ENCODE measurements around the gene BAIAP2L2. TPM values are rescaled to one million over a fixed set of nuclear protein-coding genes. Genes with fewer than 3 reads are reported as not detected.
A peak's percentile ranks its signal among the peaks of the same experiment; 100 is the strongest.

BAIAP2L2 gene
- total RNA-seq, 1 experiment from 2014 or later = 2.3 TPM

- no peaks in the 10 kb centered on the region for H3K79me1 ChIP-seq (ENCODE audit: insufficient read depth, low read depth, low read length, poor library complexity, severe bottlenecking)
- peak overlapping the region; percentile 49 to 89 (median 86); a peak in 3 of 7 replicates for H3K27ac Mint-ChIP-seq
- no peak overlapping the region for H4K5ac ChIP-seq (ENCODE audit: insufficient read length, low read depth, low read length)
- H3K9ac ChIP-seq (ENCODE audit: extremely low read depth, insufficient read length, low read length) = no peak overlapping the region
- H2BK15ac ChIP-seq (ENCODE audit: low read depth, low read length) = no peak overlapping the region
- no peak overlapping the region for H4K8ac ChIP-seq (replicated peaks; ENCODE audit: insufficient read length, low read depth, low read length)
- peaks cover 11 to 23% of the 10 kb centered on the region in 2 experiments for H3K4me1 Mint-ChIP-seq
- no peak overlapping the region for H2BK20ac ChIP-seq (ENCODE audit: low read depth, low read length, poor library complexity, severe bottlenecking)
- H3K14ac ChIP-seq (ENCODE audit: insufficient read depth, low read length) = no peak overlapping the region
- H3K36me3 Mint-ChIP-seq (ENCODE audit: insufficient read depth in 1 of 3, low read depth in 3 of 3) = peaks cover 0 to 10% (median 1%) of the 10 kb centered on the region in 3 experiments; a peak in 4 of 7 replicates
- no peak overlapping the region for H2BK120ac ChIP-seq (ENCODE audit: low read depth, low read length, poor library complexity, severe bottlenecking)
- H4K91ac ChIP-seq (ENCODE audit: insufficient read length, low read depth, low read length) = no peak overlapping the region
- H3T11ph ChIP-seq (ENCODE audit: low read length) = no peak overlapping the region
- no peaks in the 10 kb centered on the region for H4K20me1 ChIP-seq (ENCODE audit: control insufficient read depth, insufficient read depth, insufficient read length)
- H3K4me3 Mint-ChIP-seq = peak overlapping the region; percentile 62 to 79
- no peak overlapping the region for H2BK5ac ChIP-seq (ENCODE audit: insufficient read length, low read length)
- H3K4me1 ChIP-seq (ENCODE audit: insufficient read depth, low read length) = no peaks in the 10 kb centered on the region
- no peaks in the 10 kb centered on the region for H3K9me3 ChIP-seq (ENCODE audit: control insufficient read depth, low read depth, low read length)
- H3K23me2 ChIP-seq (ENCODE audit: insufficient read length, low read depth, low read length, poor library complexity, severe bottlenecking) = peaks cover 4% of the 10 kb centered on the region
- H3K23ac ChIP-seq (ENCODE audit: insufficient read length, low read depth, low read length) = no peak overlapping the region
- no peak overlapping the region for H3K18ac ChIP-seq (ENCODE audit: insufficient read length, low read depth, low read length)
- H2AFZ ChIP-seq (ENCODE audit: low read length) = no peak overlapping the region
- H2BK12ac ChIP-seq (ENCODE audit: insufficient read length, low read depth, low read length) = no peak overlapping the region
- no peaks in the 10 kb centered on the region; a peak in 1 of 5 replicates for H3K9me3 Mint-ChIP-seq
- no peak for TF ChIP-seq CTCF (conservative IDR thresholded peaks at IDR 0.05)
- peaks cover 3% of the 10 kb centered on the region for H3K27me3 Mint-ChIP-seq (ENCODE audit: low read depth)
- no peak overlapping the region for H3K4ac ChIP-seq (ENCODE audit: low read depth, low read length)
- H3K4me2 ChIP-seq (ENCODE audit: insufficient read depth, insufficient read length, low read length) = peak overlapping the region; percentile 20
- H3K27me3 ChIP-seq (ENCODE audit: insufficient read depth, low read length) = no peaks in the 10 kb centered on the region
- H2AK5ac ChIP-seq (ENCODE audit: insufficient read length, low read length) = no peak overlapping the region
- no peak overlapping the region for H3K56ac ChIP-seq (ENCODE audit: insufficient read length, low read depth, low read length)
- peak; percentile 62 for DNase-seq
- no peak overlapping the region for H3K27ac ChIP-seq (ENCODE audit: insufficient read length, low read depth, low read length)
- no CpG with 5 or more reads among the region's 15 CpGs for WGBS (ENCODE audit: extremely low coverage, insufficient read length, low lambda C conversion rate)
- no peaks in the 10 kb centered on the region for H3K79me2 ChIP-seq (ENCODE audit: insufficient read depth, low read length)
These were observed 13.4 kb downstream of the BAIAP2L2 start for GRCh38 chr22:38097058-38097457.

Measured in H9 (cell line).